ENCODE data around the gene WRNIP1. TPM values are rescaled to one million over a fixed set of nuclear protein-coding genes. Genes with fewer than 3 reads are reported as not detected.

WRNIP1 gene
- total RNA-seq, 2 experiments from 2014 or later, result 48.2 to 49.6 TPM

DNA sequence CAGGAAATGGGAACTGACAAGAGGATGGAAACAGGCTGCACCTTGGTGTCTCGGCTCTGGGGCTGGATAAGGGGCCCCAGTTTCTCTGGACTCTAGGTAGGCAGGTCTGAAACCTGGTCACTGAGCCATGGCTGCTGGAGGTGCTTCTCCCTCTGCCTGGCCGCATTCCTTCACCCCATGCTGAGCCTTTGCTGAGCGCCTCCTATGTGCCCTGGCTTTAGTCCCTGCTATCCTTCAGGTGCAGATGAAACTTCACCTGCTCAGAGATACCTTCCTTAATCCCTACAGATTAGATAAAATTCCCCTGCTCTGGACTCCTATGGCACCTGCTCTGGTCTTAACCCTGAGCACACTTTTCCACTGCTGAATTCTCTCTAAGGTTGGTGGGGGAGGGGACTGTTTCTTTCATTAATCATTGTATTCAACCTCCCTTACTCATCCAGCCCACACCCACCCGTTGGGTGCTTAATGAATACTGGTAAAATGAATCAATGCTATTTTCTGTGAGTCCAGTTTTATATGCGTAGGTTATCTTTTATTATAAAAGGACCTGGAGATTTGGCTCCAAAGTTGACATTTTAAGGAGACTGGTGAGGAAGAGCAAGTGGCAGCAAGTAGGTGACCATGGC lies 33.8 kb upstream of the WRNIP1 start:
- ChIA-PET POLR2A (no interaction called here), CTCF (interaction anchor here (7.5 kb wide), 1 partner anchor 18 kb away, joined by 154 read pairs; the partner anchor contains the start of gene MYLK4)
- ATAC-seq, result no peak
- H3K4me1 Mint-ChIP-seq (ENCODE audit: low read depth), result peaks cover 12% of the 10 kb centered on the region
- H3K4me3 Mint-ChIP-seq, result no peak overlapping the region
- no peak overlapping the region for H3K27ac Mint-ChIP-seq
- no peak for DNase-seq
- H3K27me3 Mint-ChIP-seq (ENCODE audit: low read depth), result no peaks in the 10 kb centered on the region
- no peaks in the 10 kb centered on the region for H3K9me3 Mint-ChIP-seq (ENCODE audit: insufficient read depth)
- no peaks in the 10 kb centered on the region for H3K36me3 Mint-ChIP-seq (ENCODE audit: low read depth)

- no peak for DNase-seq
- H3K27me3 Mint-ChIP-seq (ENCODE audit: low read depth), result peaks cover 2% of the 10 kb centered on the region
- H3K4me1 Mint-ChIP-seq (ENCODE audit: low read depth), result peaks cover 12% of the 10 kb centered on the region
- ChIA-PET CTCF (interaction anchor here (1.1 to 7.5 kb wide), 4 partner anchors 17 to 36 kb away, joined by 3 to 154 read pairs (median 3); partner anchors contain the start of gene MYLK4), POLR2A (interaction anchor here (0.6 kb wide), 1 partner anchor 460 kb away, joined by 4 read pairs; no protein-coding TSS in a partner anchor)
- no peak for ATAC-seq
- H3K4me3 Mint-ChIP-seq, result no peak overlapping the region
- no peak overlapping the region for H3K27ac Mint-ChIP-seq
- H3K36me3 Mint-ChIP-seq (ENCODE audit: low read depth), result no peaks in the 10 kb centered on the region
- H3K9me3 Mint-ChIP-seq (ENCODE audit: insufficient read depth), result no peaks in the 10 kb centered on the region
Measured at GRCh38 chr6:2732503-2733089, 32.6 kb upstream of the WRNIP1 start.

GRCh38 chr6:2733324-2733723 lies 31.9 kb upstream of the WRNIP1 start:
- CTCF ChIA-PET, result interaction anchor here (0.6 to 7.5 kb wide), 6 partner anchors 16 to 106 kb away, joined by 3 to 154 read pairs (median 3); partner anchors contain the start of gene MYLK4
- Mint-ChIP-seq H3K36me3 (ENCODE audit: low read depth) (no peaks in the 10 kb centered on the region), H3K4me1 (ENCODE audit: low read depth) (peaks cover 15% of the 10 kb centered on the region), H3K27ac (no peak overlapping the region), H3K4me3 (no peak overlapping the region), H3K9me3 (ENCODE audit: insufficient read depth) (no peaks in the 10 kb centered on the region), H3K27me3 (ENCODE audit: low read depth) (peaks cover 2% of the 10 kb centered on the region)
- ATAC-seq (peak; percentile 91), DNase-seq (peak; percentile 67)
- POLR2A ChIA-PET, result no interaction called here

DNA sequence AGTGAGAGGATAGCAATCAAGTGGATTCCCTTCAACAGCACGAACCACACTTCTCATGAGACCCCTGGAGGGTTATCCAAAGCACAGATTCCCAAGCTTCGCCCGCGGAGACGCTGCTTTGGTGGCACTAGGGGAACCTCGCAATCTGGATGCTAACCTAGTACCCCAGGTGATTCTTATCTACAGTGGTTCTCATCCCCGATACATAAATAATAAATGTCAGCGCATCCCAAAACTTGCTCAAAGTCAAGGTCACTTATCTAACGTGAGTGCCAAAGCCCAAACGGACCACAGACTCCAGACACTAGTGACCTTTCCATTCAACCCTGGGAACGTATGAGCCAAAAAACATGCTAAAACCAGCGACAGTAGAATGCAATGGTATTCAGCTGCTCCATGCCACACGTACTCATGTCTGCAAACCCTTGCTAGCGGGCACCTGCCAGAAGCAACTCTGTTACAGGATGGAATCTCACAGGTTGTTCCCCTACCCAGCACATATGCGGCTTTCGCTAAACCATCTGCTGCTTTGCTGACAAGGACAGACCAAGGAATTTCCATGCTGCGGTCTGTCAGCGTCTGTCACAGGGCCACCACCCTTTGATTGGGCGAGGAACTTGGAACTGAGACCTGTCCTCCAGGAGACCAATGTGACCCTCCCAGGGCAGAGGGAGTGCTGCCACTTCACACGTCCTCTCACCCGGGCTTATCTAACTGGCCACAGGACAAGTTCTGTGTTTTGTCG lies 31.3 kb upstream of the WRNIP1 start:
- H3K4me3 Mint-ChIP-seq, result no peak overlapping the region
- H3K9me3 Mint-ChIP-seq (ENCODE audit: insufficient read depth), result no peaks in the 10 kb centered on the region
- no peaks in the 10 kb centered on the region for H3K36me3 Mint-ChIP-seq (ENCODE audit: low read depth)
- CTCF ChIA-PET, result interaction anchor here (0.6 to 7.5 kb wide), 6 partner anchors 15 to 106 kb away, joined by 3 to 154 read pairs (median 3); partner anchors contain the start of gene MYLK4
- ATAC-seq, result no peak
- no peak for DNase-seq
- H3K27ac Mint-ChIP-seq, result no peak overlapping the region
- peaks cover 18% of the 10 kb centered on the region for H3K4me1 Mint-ChIP-seq (ENCODE audit: low read depth)
- POLR2A ChIA-PET, result no interaction called here
- H3K27me3 Mint-ChIP-seq (ENCODE audit: low read depth), result peaks cover 2% of the 10 kb centered on the region

GRCh38 chr6:2734488-2735166 lies 30.6 kb upstream of the WRNIP1 start:
- Mint-ChIP-seq H3K9me3 (ENCODE audit: insufficient read depth) (no peaks in the 10 kb centered on the region), H3K27ac (no peak overlapping the region), H3K27me3 (ENCODE audit: low read depth) (peaks cover 2% of the 10 kb centered on the region), H3K36me3 (ENCODE audit: low read depth) (no peaks in the 10 kb centered on the region), H3K4me3 (no peak overlapping the region), H3K4me1 (ENCODE audit: low read depth) (peaks cover 18% of the 10 kb centered on the region)
- CTCF ChIA-PET, result interaction anchor here (0.6 to 7.5 kb wide), 3 partner anchors 15 to 216 kb away, joined by 3 to 154 read pairs (median 4); partner anchors contain the start of gene MYLK4
- ATAC-seq (no peak), DNase-seq (no peak)
- POLR2A ChIA-PET, result no interaction called here

DNA sequence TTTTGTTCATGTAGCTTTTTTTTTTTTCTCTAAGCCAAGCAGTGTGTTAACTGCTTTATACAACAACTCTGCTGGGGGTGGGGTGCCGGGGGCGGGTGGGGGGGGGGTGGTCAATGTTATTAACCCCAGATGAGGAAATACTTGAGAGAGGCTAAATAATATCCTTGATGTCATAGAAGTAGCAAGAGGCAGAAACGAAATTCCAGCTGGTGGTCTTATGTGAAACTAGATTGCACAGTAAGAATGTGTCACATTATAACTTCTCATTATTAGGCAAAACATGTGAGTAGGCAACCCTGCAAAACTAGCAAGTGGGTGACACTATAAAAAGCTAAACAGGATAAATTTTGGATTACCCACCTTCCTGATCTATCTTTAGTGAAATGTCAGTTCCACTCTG lies 27.3 kb upstream of the WRNIP1 start:
- no peak for DNase-seq
- Mint-ChIP-seq H3K27ac (no peak overlapping the region), H3K27me3 (ENCODE audit: low read depth) (peaks cover 4% of the 10 kb centered on the region), H3K9me3 (ENCODE audit: insufficient read depth) (no peaks in the 10 kb centered on the region), H3K4me1 (ENCODE audit: low read depth) (peaks cover 13% of the 10 kb centered on the region), H3K4me3 (no peak overlapping the region), H3K36me3 (ENCODE audit: low read depth) (no peaks in the 10 kb centered on the region)
- ChIA-PET POLR2A (interaction anchor here (1.0 kb wide), 1 partner anchor 24 kb away, joined by 3 read pairs; no protein-coding TSS in a partner anchor), CTCF (interaction anchor here (0.6 to 7.5 kb wide), 29 partner anchors 11 to 994 kb away, joined by 3 to 154 read pairs (median 5); partner anchors contain the start of genes MYLK4, SERPINB1 and WRNIP1)
- no peak for ATAC-seq

- Mint-ChIP-seq H3K27me3 (ENCODE audit: low read depth) (peaks cover 4% of the 10 kb centered on the region), H3K36me3 (ENCODE audit: low read depth) (no peaks in the 10 kb centered on the region), H3K4me1 (ENCODE audit: low read depth) (peaks cover 7% of the 10 kb centered on the region), H3K4me3 (no peak overlapping the region), H3K9me3 (ENCODE audit: insufficient read depth) (no peaks in the 10 kb centered on the region), H3K27ac (no peak overlapping the region)
- CTCF ChIA-PET, result interaction anchor here (0.6 to 7.5 kb wide), 29 partner anchors 11 to 993 kb away, joined by 3 to 154 read pairs (median 5); partner anchors contain the start of genes MYLK4, SERPINB1 and WRNIP1
- POLR2A ChIA-PET, result interaction anchor here (1.0 kb wide), 1 partner anchor 23 kb away, joined by 3 read pairs; no protein-coding TSS in a partner anchor
- ATAC-seq (peak; percentile 46), DNase-seq (peak; percentile 69)
Measured at GRCh38 chr6:2738373-2738979, 26.7 kb upstream of the WRNIP1 start.

DNA sequence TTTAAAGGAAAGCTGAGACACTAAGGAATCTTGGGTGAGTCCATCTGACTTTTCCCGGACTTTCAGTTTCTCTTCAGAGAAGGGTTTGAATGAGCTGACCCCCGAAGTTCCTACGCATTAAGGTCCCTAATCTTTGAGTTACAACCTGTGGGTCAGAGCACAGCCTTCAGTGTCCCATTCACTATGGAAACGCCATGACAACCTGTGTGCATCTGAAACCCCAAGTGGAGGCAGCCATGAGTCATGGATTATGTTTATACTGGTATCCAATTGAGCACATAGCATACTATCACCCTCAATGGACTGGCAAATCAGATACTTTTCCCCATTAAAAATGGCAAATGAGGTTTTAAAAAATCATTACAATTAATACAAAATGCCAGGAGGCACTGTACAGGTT lies 25.9 kb upstream of the WRNIP1 start:
- Mint-ChIP-seq H3K4me3 (no peak overlapping the region), H3K9me3 (ENCODE audit: insufficient read depth) (no peaks in the 10 kb centered on the region)
- CTCF ChIA-PET, result interaction anchor here (0.7 to 5.2 kb wide), 4 partner anchors 11 to 30 kb away, joined by 3 to 76 read pairs (median 8); partner anchors contain the start of gene MYLK4

DNA sequence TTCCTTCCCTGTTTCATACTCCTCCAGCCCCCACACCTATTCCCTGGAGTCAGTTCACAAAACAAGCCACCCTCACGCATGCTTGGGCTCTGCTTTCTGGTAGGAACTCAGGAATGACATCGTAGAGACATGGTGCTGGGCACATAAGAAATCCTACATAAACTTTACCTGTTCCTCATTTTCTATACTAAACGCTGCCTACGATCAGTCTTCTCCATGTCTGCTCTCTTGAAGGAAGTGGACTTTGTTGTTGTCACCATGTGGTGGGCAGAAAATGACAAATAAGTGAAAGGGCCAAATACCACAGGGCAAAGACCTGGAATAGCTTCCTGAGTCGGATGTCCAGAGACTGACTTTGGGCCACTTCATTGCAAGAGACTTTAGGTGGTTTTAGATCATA lies 24.6 kb upstream of the WRNIP1 start:
- Mint-ChIP-seq H3K4me3 (no peak overlapping the region), H3K36me3 (ENCODE audit: low read depth) (no peaks in the 10 kb centered on the region), H3K27ac (no peak overlapping the region), H3K4me1 (ENCODE audit: low read depth) (peaks cover 6% of the 10 kb centered on the region), H3K9me3 (ENCODE audit: insufficient read depth) (no peaks in the 10 kb centered on the region), H3K27me3 (ENCODE audit: low read depth) (peaks cover 7% of the 10 kb centered on the region)
- ChIA-PET POLR2A (no interaction called here), CTCF (interaction anchor here (0.6 to 5.2 kb wide), 3 partner anchors 10 to 194 kb away, joined by 3 to 76 read pairs (median 15); partner anchors contain the start of gene MYLK4)
- DNase-seq (no peak), ATAC-seq (no peak)

More for the DNA sequence above, 25.9 kb upstream of the WRNIP1 start:
- H3K27me3 Mint-ChIP-seq (ENCODE audit: low read depth), result peaks cover 7% of the 10 kb centered on the region
- ATAC-seq, result peak; percentile 71
- no peak for DNase-seq
- POLR2A ChIA-PET, result no interaction called here
- H3K4me1 Mint-ChIP-seq (ENCODE audit: low read depth), result peaks cover 6% of the 10 kb centered on the region
- no peak overlapping the region for H3K27ac Mint-ChIP-seq
- H3K36me3 Mint-ChIP-seq (ENCODE audit: low read depth), result no peaks in the 10 kb centered on the region

- Mint-ChIP-seq H3K36me3 (ENCODE audit: low read depth) (no peaks in the 10 kb centered on the region), H3K9me3 (ENCODE audit: insufficient read depth) (no peaks in the 10 kb centered on the region), H3K27ac (no peak overlapping the region), H3K27me3 (ENCODE audit: low read depth) (peaks cover 11% of the 10 kb centered on the region), H3K4me3 (no peak overlapping the region), H3K4me1 (ENCODE audit: low read depth) (peaks cover 6% of the 10 kb centered on the region)
- ChIA-PET CTCF (interaction anchor here (1.8 kb wide), 1 partner anchor 8 kb away, joined by 15 read pairs; the partner anchor contains the start of gene MYLK4), POLR2A (no interaction called here)
- ATAC-seq, result no peak
- no peak for DNase-seq
Measured at GRCh38 chr6:2741756-2742155, 23.4 kb upstream of the WRNIP1 start.

Data from activated CD8-positive, alpha-beta T cell treated with anti-CD3 and anti-CD28 coated beads, Interleukin-2, amount 10 ng/mL, durations not matched to agents 7 days and 5 days (primary cell).